Measurements from ENCODE around the gene MAS1L. TPM values are rescaled to one million over a fixed set of nuclear protein-coding genes. Genes with fewer than 3 reads are reported as not detected.

MAS1L gene
- total RNA-seq, 4 donors from 2014 or later = 0.94 TPM; not detected in 3

DNA sequence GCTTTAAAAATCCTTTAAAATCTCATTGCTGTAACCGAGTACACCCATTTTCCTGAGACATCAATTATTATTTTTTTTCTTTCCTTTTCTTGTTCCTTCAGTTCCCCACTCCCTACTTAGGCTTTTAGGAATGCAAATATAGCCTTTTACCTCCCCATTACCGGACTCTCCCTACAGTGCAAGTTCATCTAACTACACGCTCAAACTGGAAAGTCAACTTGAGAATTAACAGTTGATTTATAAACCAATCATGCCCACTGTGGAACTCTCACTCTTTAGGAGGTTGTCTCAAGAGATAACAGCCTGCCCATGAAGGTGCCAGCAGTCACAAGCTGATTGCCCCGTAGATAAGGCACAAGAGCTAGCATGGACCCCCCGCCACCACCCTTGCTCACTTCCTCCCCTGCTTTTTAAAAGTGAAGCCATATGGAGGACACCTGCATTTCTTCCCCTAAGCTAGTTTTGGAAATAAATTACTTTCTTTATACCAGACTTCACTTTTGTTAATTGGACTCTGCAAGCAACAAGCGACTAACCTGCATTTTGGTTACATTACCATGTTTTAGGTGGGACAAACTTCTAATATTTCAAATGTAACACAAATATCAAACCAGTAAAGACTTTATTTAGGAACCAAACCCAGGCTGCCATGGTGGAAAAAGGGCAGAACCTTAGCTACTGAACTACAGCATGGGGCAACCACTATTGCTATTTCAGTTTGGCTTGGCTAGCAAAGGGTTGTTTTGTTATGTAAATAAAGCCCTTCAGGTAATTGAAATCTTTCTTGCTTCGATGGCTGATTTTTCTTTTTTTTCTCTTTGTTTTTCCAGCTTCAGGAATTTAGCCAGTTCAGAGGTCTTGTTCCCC is 36.9 kb upstream of the MAS1L start:
- no peak for DNase-seq
- H3K27ac ChIP-seq = no peak overlapping the region
- no peak for TF ChIP-seq POLR2A (IDR thresholded peaks at IDR 0.05)
- no peak for TF ChIP-seq CTCF (IDR thresholded peaks at IDR 0.05)
- H3K4me1 ChIP-seq = no peaks in the 10 kb centered on the region
- H3K27me3 ChIP-seq = no peaks in the 10 kb centered on the region
- H3K9me3 ChIP-seq = no peaks in the 10 kb centered on the region
- no peaks in the 10 kb centered on the region for H3K36me3 ChIP-seq
- no peak overlapping the region for H3K4me3 ChIP-seq

- DNase-seq = no peak
- no peaks in the 10 kb centered on the region for H3K4me1 ChIP-seq
- H3K36me3 ChIP-seq = no peaks in the 10 kb centered on the region
- TF ChIP-seq POLR2A (IDR thresholded peaks at IDR 0.05) (no peak), CTCF (IDR thresholded peaks at IDR 0.05) (no peak)
- no peaks in the 10 kb centered on the region for H3K27me3 ChIP-seq
- no peak overlapping the region for H3K27ac ChIP-seq
- H3K4me3 ChIP-seq = no peak overlapping the region
- no peaks in the 10 kb centered on the region for H3K9me3 ChIP-seq
Observed at GRCh38 chr6:29524044-29524443, 36.3 kb upstream of the MAS1L start.

GRCh38 chr6:29522227-29522626 is 34.5 kb upstream of the MAS1L start:
- H3K27me3 ChIP-seq = no peaks in the 10 kb centered on the region
- no peaks in the 10 kb centered on the region for H3K9me3 ChIP-seq
- no peaks in the 10 kb centered on the region for H3K36me3 ChIP-seq
- no peak for DNase-seq
- no peaks in the 10 kb centered on the region for H3K4me1 ChIP-seq
- TF ChIP-seq CTCF (IDR thresholded peaks at IDR 0.05) (no peak), POLR2A (IDR thresholded peaks at IDR 0.05) (no peak)
- H3K27ac ChIP-seq = no peak overlapping the region
- H3K4me3 ChIP-seq = no peak overlapping the region

GRCh38 chr6:29521006-29521680 is 33.4 kb upstream of the MAS1L start:
- H3K9me3 ChIP-seq = no peaks in the 10 kb centered on the region
- H3K27me3 ChIP-seq = no peaks in the 10 kb centered on the region
- no peak for DNase-seq
- H3K4me3 ChIP-seq = no peak overlapping the region
- TF ChIP-seq CTCF (IDR thresholded peaks at IDR 0.05) (no peak), POLR2A (IDR thresholded peaks at IDR 0.05) (no peak)
- H3K27ac ChIP-seq = no peak overlapping the region
- H3K36me3 ChIP-seq = no peaks in the 10 kb centered on the region
- H3K4me1 ChIP-seq = no peaks in the 10 kb centered on the region

DNA sequence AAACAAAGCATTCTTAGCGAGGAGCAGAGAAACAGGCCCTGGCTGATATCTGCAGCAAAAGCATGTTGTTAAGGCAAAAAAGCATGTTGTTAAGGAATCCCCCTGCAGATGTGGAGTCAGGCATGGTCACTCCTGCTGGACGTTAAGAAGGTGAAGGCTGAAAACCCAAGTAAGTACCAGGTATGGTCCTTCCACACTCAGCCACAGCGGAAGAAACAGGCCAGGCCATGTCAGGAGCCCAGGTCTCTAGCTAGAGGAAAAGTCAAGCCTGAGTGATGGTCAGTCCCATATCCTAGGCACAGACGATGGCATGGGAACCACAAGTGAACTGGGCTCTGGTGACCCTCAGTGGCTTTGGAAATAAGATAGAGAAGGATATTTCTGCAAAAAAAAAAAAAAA is 32.5 kb upstream of the MAS1L start:
- no peaks in the 10 kb centered on the region for H3K4me1 ChIP-seq
- no peaks in the 10 kb centered on the region for H3K36me3 ChIP-seq
- TF ChIP-seq CTCF (IDR thresholded peaks at IDR 0.05) (no peak), POLR2A (IDR thresholded peaks at IDR 0.05) (no peak)
- H3K4me3 ChIP-seq = no peak overlapping the region
- H3K27me3 ChIP-seq = no peaks in the 10 kb centered on the region
- DNase-seq = no peak
- no peaks in the 10 kb centered on the region for H3K9me3 ChIP-seq
- no peak overlapping the region for H3K27ac ChIP-seq
